Activated CD8-positive, alpha-beta T cell treated with anti-CD3 and anti-CD28 coated beads for 36 hours (primary cell): ENCODE measurements around the gene COL4A1. TPM values are rescaled to one million over a fixed set of nuclear protein-coding genes. Genes with fewer than 3 reads are reported as not detected.
"Not testable (repeated sequence)": the region's sequence is repeated elsewhere in the genome, so short reads cannot be mapped to it uniquely, and the experiment has no call there.

ENCODE experiments used
- ATAC-seq: fragments of 200-7000 bp; cut with Tn5 transposase; one replicate; pipeline ENCODE4 v1.10.0; 2021; ENCODE audit warnings: mild to moderate bottlenecking, moderate library complexity
- CTCF ChIA-PET: fragments of 350-600 bp; sonication (Branson Sonifier 250); formaldehyde crosslinking; loops from one replicate; lab custom pipeline; 2021; ENCODE audit warnings: antibody characterized with exemption; lab: Charles Lee
- POLR2A ChIA-PET: fragments of 350-600 bp; sonication (Branson Sonifier 250); formaldehyde crosslinking; loops from one replicate; lab custom pipeline; 2021; ENCODE audit warnings: antibody characterized with exemption; lab: Charles Lee
- DNase-seq: peaks from one replicate; pipeline ENCODE4 v3.0.0-alpha.2; 2020
- H3K27ac Mint-ChIP-seq: one replicate; pipeline ENCODE4 v1.8.0; 2021; ENCODE audit warnings: mild to moderate bottlenecking, mixed read lengths
- H3K27me3 Mint-ChIP-seq: one replicate; pipeline ENCODE4 v1.8.0; 2021; ENCODE audit warnings: mixed read lengths
- H3K36me3 Mint-ChIP-seq: one replicate; pipeline ENCODE4 v1.8.0; 2021; ENCODE audit warnings: low read depth, mixed read lengths
- H3K4me1 Mint-ChIP-seq: one replicate; pipeline ENCODE4 v1.8.0; 2021; ENCODE audit warnings: low read depth, mixed read lengths
- H3K4me3 Mint-ChIP-seq: one replicate; pipeline ENCODE4 v1.8.0; 2021; ENCODE audit warnings: mild to moderate bottlenecking, moderate library complexity, mixed read lengths
- H3K9me3 Mint-ChIP-seq: one replicate; pipeline ENCODE4 v1.8.0; 2021; ENCODE audit warnings: mixed read lengths
- CTCF ChIP-seq: fragments of 200-600 bp; IDR thresholded peaks from one replicate; pipeline ENCODE4 v1.8.0; 2022; ENCODE audit warnings: antibody characterized with exemption, mild to moderate bottlenecking
- intact Hi-C: fragments of 100-400 bp; cut with micrococcal nuclease; formaldehyde crosslinking; loops from one replicate; pipeline ENCODE4 v1.10.0; 2022
- total RNA-seq, 2 experiments: library from RNA; stranded (reverse); gene quantifications; one replicate each; pipeline ENCODE4 v1.2.3, GENCODE V29; 2021

Gene COL4A1
- total RNA-seq, 2 experiments from 2014 or later, result not detected

DNA sequence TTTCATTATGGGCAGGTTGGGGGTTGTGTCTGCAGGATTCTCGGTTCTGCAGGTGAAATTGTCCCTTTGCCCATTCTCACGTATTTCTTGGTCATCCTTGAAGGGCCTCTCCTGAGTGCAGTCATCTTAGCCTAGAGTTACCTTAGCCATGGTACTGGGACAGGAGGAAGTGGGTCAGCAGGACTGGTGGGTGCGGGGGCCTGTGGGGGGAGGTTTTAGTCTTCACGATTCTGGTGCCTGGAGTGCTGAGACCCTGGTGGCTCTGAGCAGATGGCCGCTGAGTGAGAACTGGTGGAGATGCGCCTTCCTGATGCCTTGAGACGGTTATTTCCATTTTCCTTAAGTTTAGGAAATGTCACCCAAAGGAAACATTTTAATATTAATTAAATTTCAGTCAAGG lies 12.0 kb upstream of the COL4A1 start:
- H3K27me3 Mint-ChIP-seq, result peaks cover 27% of the 10 kb centered on the region
- DNase-seq (no peak), ATAC-seq (no peak)
- ChIA-PET POLR2A (no interaction called here), CTCF (no interaction called here)
- H3K27ac Mint-ChIP-seq, result no peak overlapping the region
- H3K36me3 Mint-ChIP-seq, result no peaks in the 10 kb centered on the region
- no peaks in the 10 kb centered on the region for H3K9me3 Mint-ChIP-seq
- intact Hi-C loops, result no loop called here
- H3K4me3 Mint-ChIP-seq, result no peak overlapping the region
- TF ChIP-seq CTCF, result no peak
- peaks cover 4% of the 10 kb centered on the region for H3K4me1 Mint-ChIP-seq

DNA sequence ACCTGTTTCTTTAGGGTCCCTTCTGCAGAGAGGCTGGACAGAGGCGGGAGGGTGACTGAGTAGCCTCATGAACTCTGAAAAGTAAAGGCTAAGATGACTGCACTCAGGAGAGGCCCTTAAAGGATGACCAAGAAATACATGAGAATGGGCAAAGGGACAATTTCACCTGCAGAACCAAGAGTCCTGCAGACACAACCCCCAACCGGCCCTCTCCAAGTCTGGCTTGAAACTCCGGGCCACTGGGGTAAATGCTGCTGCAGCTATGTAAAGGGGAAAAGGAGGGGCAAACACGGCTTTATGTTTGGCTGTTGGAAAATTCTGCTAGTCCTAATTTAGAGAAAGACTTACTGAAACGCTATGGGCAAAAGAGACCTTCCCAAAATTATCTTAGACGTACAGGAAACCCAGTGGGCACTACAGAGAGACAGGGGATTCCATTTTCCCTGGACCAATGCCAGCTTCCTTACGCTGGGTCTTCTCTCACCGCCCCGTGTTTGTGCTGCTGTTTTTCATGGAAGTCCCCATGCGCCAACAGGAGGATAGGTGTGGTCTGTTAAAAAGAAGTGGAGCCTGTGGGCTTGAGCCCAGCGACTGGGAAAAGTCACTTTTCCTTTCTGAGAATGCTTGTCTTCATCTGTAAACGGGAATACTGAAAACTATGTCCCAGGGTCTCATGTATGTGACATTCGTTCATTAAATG lies 10.7 kb upstream of the COL4A1 start:
- Mint-ChIP-seq H3K9me3 (no peaks in the 10 kb centered on the region), H3K36me3 (no peaks in the 10 kb centered on the region), H3K4me3 (no peak overlapping the region), H3K4me1 (peaks cover 4% of the 10 kb centered on the region), H3K27me3 (peaks cover 28% of the 10 kb centered on the region), H3K27ac (no peak overlapping the region)
- ATAC-seq (no peak), DNase-seq (no peak)
- POLR2A ChIA-PET, result no interaction called here
- TF ChIP-seq CTCF, result no peak
- intact Hi-C loops, result no loop called here
- CTCF ChIA-PET, result no interaction called here

DNA sequence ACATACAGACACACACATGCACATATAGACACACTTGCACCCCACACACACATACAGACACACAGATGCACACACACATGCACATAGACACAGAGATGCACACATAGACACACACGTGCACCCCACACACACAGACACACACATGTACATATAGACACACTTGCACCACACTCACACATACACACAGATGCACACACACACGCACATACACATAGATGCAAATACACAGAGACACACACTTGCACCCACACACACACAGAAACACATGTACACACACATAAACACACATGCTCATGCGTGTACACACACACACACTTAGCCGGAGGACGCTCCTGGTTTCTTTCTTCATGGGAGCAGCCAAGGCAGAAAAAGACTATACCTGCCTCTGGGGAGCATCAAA lies 10.1 kb upstream of the COL4A1 start:
- CTCF ChIA-PET, result no interaction called here
- ATAC-seq, result no peak
- Mint-ChIP-seq H3K4me1 (peaks cover 4% of the 10 kb centered on the region), H3K27me3 (peaks cover 29% of the 10 kb centered on the region), H3K4me3 (no peak overlapping the region), H3K9me3 (no peaks in the 10 kb centered on the region), H3K27ac (no peak overlapping the region), H3K36me3 (no peaks in the 10 kb centered on the region)
- no peak for DNase-seq
- POLR2A ChIA-PET, result no interaction called here
- intact Hi-C loops, result no loop called here
- no peak for TF ChIP-seq CTCF

DNA sequence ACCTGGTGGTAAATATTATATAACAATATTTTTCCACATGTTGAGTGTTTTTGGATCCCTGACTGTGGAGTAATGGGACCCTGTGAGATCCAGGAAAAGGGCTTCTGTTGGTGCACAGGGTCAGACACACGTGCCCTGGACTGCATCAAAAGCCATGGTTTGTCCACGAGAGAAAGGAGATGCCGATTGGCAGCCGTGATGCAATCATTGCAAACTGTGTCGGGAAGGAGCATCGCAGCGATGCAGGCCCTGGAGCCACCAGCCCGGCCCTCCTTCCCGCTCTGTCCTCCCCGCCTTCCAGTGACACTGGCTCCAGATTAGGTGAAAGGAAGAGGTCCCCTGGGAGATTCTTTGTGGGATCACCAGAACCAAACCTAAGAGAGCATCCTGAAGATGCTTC lies 9.2 kb upstream of the COL4A1 start:
- peaks cover 4% of the 10 kb centered on the region for H3K4me1 Mint-ChIP-seq
- ChIA-PET POLR2A (no interaction called here), CTCF (no interaction called here)
- intact Hi-C loops, result no loop called here
- H3K27ac Mint-ChIP-seq, result no peak overlapping the region
- peaks cover 24% of the 10 kb centered on the region for H3K27me3 Mint-ChIP-seq
- no peak overlapping the region for H3K4me3 Mint-ChIP-seq
- H3K9me3 Mint-ChIP-seq, result no peaks in the 10 kb centered on the region
- ATAC-seq, result no peak
- TF ChIP-seq CTCF, result no peak
- no peaks in the 10 kb centered on the region for H3K36me3 Mint-ChIP-seq
- DNase-seq, result no peak

DNA sequence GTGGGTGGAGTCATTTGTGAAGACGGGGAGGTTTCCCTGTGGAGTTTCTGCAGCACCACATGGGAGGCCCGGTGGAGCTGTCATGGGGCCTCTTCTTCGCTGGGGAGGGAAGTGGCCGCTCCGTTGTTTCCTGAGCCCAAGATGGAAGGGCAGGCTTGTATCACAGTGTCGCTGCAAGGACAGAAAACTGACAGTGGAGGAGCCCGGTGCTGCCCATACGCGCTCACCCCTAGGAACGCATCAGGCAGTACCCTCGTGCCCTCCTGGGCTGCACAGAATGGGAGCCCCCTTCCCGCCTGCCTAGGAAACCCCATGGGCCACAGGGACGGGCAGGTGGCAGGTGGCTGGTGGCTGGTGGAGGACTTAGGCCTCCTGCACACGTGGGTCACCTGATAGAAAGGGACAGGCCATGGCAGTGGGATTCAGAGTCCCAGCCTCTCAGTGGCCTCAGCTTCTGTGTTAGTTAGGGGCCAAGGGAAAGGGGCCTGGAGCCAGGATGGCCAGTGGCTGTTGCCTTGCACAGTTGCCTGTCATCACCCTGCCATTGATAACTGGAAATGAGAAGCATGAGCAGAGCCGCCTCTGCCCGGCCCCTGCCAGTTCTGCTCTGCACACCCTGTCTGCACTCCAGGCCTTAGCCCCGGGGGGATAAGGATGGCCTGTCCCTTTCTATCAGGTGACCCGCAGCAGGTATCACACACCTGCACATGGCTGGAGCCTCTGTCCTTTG lies 7.7 kb upstream of the COL4A1 start:
- Mint-ChIP-seq H3K9me3 (no peaks in the 10 kb centered on the region), H3K4me3 (no peak overlapping the region), H3K27ac (no peak overlapping the region), H3K4me1 (peaks cover 2% of the 10 kb centered on the region), H3K36me3 (no peaks in the 10 kb centered on the region), H3K27me3 (peaks cover 33% of the 10 kb centered on the region)
- no peak for TF ChIP-seq CTCF
- intact Hi-C loops, result no loop called here
- CTCF ChIA-PET, result no interaction called here
- POLR2A ChIA-PET, result no interaction called here
- ATAC-seq (no peak), DNase-seq (no peak)

GRCh38 chr13:110313733-110314132 lies 6.8 kb upstream of the COL4A1 start:
- intact Hi-C loops, CTCF ChIA-PET, H3K27ac Mint-ChIP-seq: not testable (repeated sequence)

DNA sequence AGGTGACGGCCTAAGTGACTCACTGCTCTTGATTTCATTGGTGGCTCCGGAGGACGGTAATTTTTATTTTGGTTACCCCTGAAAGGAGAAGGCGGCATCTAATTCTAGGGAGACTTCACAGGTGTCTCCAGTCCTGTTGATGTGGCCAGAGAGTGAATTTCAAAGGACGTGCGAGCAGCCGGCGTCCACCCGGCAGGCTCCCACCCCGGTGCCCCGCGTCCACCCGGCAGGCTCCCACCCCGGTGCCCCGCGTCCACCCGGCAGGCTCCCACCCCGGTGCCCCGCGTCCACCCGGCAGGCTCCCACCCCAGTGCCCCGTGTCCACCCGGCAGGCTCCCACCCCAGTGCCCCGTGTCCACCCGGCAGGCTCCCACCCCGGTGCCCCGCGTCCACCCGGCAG lies 6.3 kb upstream of the COL4A1 start:
- DNase-seq, H3K4me1 Mint-ChIP-seq, H3K9me3 Mint-ChIP-seq, ATAC-seq, H3K36me3 Mint-ChIP-seq, CTCF ChIA-PET, POLR2A ChIA-PET, H3K4me3 Mint-ChIP-seq, intact Hi-C loops, H3K27ac Mint-ChIP-seq: not testable (repeated sequence)
- H3K27me3 Mint-ChIP-seq, result peaks cover 44% of the 10 kb centered on the region

More at GRCh38 chr13:110313733-110314132, 6.8 kb upstream of the COL4A1 start:
- H3K4me1 Mint-ChIP-seq, DNase-seq, H3K4me3 Mint-ChIP-seq, POLR2A ChIA-PET, H3K36me3 Mint-ChIP-seq, H3K9me3 Mint-ChIP-seq, ATAC-seq: not testable (repeated sequence)
- H3K27me3 Mint-ChIP-seq, result peaks cover 40% of the 10 kb centered on the region
